Stimulated activated CD4-positive, alpha-beta T cell treated with anti-CD3 and anti-CD28 coated beads, Interleukin-4, amount 100 ng/mL, for 1 hour (primary cell): Measurements from ENCODE around the gene CHCHD6.

Source experiments
- DNase-seq: peaks from one replicate; pipeline ENCODE4 v3.0.0-alpha.2; 2020

Gene CHCHD6

GRCh38 chr3:126870608-126871210, 166.7 kb downstream of the CHCHD6 start:
- no peak for DNase-seq

GRCh38 chr3:126872701-126873342, 168.8 kb downstream of the CHCHD6 start:
- DNase-seq = no peak

DNA sequence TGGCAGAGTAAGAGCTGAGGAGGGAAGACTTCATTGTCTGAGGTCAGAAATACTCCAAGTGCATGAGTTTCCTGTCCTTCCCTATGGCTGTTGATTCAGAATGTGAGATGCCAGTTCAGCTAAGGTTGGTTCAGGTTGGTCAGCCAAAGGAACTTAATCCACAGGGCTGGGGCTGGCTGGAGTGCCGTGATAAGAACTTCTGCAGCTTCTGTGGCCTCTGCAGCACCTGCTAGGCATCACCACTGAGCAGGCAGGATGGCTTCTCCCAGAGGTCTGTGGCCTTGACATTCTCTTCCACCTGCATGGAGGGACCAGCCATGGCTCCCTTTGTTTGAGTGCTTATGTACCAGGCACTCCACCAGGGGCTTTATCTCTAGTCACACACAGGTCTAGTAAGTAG, 169.4 kb downstream of the CHCHD6 start:
- DNase-seq = no peak

- DNase-seq = no peak
Observed at GRCh38 chr3:126878664-126879063, 174.6 kb downstream of the CHCHD6 start.

DNA sequence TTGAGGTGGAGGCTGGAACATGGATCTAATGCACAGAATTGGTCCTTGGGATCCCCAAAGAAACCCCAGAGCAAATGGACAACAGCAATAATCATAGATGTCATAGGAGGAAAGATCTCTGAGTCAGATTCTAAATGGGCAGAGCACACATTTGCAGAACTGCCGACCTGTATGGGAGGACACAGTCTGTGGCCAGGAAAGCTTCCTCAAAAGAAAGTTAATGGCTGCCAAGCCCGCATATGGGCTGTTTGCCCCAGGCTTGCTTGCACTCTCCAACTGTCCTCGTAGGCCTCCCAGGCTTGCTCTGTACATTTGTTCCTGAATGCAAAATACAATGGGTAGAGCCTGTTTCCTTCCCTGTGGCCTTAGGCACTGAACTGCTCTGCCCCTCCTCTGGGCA, 176.9 kb downstream of the CHCHD6 start:
- no peak for DNase-seq

DNA sequence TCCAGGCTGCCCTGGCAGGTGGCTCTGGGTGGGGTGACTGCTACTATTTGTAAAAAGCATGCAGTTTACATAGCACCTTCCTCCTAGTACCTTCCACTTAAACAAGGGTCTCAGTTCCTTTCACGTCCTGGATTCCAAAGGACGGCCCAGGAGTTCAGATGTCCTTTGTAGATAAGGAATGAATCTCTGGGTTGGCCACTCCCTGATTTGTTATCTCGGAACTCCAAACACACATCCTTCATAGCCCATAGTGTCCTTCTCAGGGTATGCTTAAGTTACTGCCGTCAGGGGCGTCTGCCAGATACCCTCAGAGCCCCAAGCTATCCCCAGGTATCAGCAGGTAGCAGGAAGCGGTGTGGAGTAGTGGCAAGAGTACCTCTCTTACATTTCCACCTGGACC, 177.8 kb downstream of the CHCHD6 start:
- DNase-seq = no peak

DNA sequence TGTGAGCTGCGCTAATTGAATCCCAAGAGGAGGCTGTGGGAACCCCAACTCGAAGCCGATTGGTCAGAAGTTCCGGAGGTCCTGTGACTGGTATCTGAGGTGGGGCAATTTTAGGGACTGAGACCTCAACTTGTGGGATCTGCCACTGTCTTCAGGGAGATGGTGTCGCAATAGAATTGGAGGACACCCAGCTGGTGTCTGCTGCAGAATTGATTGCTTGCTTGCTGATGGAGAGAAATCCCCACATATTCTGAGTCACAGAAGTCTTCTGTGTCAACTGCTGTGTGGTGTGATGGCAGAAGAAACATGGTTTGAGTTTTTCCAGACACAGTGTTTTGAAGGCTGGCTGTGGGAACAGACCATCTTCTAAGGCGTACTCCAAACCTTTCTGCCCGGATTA, 179.2 kb downstream of the CHCHD6 start:
- DNase-seq = no peak

GRCh38 chr3:126885425-126885824, 181.4 kb downstream of the CHCHD6 start:
- no peak for DNase-seq

GRCh38 chr3:126886217-126886616, 182.2 kb downstream of the CHCHD6 start:
- no peak for DNase-seq

DNA sequence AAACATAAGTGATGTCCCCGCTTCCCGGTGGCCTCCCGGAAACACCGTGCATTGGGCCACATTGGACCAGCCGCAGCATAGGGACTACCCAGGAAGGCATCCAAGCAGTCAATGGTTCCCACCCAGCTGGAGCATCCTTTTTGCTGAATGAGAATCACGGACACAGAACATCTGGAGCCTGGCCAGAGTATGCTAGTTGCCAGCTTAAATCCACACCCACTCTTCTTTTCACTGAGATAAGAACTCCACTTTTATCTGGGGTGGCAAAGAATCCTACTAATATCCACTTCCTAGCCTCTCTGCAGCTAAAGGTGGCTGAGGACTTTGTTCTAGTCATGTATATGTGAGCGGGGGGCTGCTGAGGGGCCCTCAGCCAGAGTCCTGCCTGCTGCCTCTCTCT, 183.6 kb downstream of the CHCHD6 start:
- no peak for DNase-seq

GRCh38 chr3:126888186-126888760, 184.2 kb downstream of the CHCHD6 start:
- no peak for DNase-seq

GRCh38 chr3:126889276-126890201, 185.5 kb downstream of the CHCHD6 start:
- no peak for DNase-seq

DNA sequence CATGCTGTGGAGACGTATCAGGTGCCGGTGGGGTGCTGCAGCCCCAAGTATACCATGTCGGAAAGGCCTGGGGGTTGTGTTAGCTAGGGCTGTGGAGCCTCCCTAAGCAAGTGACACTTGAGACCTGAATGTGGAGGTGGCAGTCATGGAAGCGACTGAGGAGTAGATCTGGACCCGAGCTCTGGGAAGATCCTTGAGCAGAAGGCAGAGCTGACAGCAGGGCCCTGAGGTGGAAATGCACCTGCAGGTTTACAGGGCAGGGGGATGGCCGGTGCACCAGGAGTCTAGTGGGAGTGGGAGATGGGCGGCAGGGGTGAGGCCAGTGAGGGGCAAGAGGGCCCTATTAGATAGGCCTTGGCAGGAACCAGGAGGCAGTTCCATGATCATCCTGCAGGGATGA, 187.1 kb downstream of the CHCHD6 start:
- no peak for DNase-seq

DNA sequence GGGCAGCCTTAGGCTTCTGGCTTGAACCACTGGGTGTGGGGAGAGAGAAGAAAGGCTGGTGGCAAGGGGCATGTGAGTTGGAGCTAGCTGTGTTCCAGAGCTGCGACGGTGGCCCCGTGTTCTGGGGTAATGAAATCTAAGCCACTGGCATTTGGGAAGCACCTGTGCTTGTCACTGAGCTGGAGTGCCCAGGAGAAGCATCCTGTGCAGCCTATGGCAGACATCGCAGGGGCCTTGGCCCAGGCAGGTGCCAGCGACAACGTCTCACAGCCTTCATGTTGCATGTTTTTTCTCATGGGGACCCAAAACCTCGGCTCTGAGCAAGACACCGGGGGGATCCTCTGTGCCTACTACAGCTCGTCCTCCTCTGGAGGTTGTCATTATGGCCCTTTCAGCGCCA, 187.8 kb downstream of the CHCHD6 start:
- DNase-seq = no peak

- DNase-seq = no peak
Observed at GRCh38 chr3:126893651-126894050, 189.6 kb downstream of the CHCHD6 start.

- DNase-seq = no peak
Observed at GRCh38 chr3:126894475-126894874, 190.4 kb downstream of the CHCHD6 start.

DNA sequence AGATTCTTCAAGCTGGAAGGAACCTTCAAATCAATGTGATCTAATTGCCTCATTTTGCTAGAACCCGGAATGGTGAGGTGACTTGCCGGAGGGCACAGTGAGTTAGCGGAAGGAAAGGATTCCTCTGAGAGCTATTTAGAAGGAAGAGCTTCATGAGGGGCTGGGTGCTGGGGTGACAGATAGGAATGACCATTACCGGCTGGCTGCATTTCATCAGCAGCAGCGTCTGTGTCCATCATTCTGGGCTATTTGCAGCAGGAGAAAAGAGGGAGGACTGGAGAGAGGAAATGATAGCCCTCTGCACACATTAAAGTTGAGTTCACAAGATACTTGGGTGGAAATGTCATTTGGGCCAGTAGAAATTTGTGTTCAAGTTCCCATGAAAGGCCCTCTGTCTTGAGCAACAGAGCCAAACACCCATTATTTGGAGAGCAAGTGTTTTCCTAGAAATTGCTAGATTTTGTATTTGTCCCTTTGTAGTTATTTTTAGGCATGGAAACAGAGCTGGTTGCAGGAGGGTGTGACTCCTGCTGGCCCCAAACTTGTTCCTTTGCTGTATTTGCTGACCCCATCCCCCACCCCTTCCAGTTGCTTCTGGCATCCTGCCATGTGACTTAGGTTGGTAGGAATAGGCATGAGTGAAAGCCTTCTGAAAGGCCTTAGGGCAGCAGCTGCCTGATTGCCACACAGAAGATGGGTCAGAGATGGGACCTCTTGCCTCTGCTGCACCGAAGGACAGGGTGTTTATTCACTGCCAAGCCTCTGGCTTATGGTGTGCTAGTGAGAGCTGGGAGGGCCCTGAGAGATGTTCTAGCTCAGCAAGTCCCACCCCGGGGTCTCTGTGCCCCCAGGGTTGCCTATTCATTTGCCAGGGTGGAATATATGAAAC, 191.4 kb downstream of the CHCHD6 start:
- DNase-seq = no peak

DNA sequence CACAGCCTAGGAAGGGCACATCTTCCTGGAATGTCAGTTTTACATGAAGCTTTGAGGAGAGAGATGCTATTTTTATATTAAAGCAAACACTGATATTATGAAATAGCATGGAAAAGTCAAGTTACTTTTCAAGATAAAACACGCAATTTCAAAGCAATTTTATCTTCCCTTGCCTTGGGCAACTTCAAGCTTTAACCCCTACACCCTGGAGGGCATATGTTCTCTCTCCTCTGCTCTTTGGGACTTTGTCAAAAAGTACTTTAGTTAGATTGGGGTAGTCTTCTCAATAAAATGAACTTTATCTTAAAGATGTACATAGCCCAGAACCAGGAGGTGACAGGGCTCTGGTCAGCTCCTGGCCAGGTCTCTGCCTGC, 192.0 kb downstream of the CHCHD6 start:
- no peak for DNase-seq

GRCh38 chr3:126896968-126897367, 192.9 kb downstream of the CHCHD6 start:
- DNase-seq = no peak

GRCh38 chr3:126897943-126898342, 193.9 kb downstream of the CHCHD6 start:
- DNase-seq = no peak

GRCh38 chr3:126900859-126901540, 197.0 kb downstream of the CHCHD6 start:
- DNase-seq = no peak

GRCh38 chr3:126901631-126902030, 197.6 kb downstream of the CHCHD6 start:
- DNase-seq = no peak
